ENCODE data around the gene SQSTM1. TPM values are rescaled to one million over a fixed set of nuclear protein-coding genes. Genes with fewer than 3 reads are reported as not detected.

Gene SQSTM1
- total and polyA plus RNA-seq, 2 of the 8 experiments (the other 6 are each of a cell fraction or from before 2014, with no cell fraction given), result 78.6 to 110 TPM

GRCh38 chr5:179820483-179821297, at the start of gene SQSTM1 (continued):
- TF ChIP-seq USF2 (IDR thresholded peaks at IDR 0.05; ENCODE audit: low read length) (no peak), POLR2AphosphoS5 (IDR thresholded peaks at IDR 0.05; ENCODE audit: low read depth, low read length) (peak; percentile 97), CHD1 (IDR thresholded peaks at IDR 0.05; ENCODE audit: low read depth, low read length) (no peak), MAFK (IDR thresholded peaks at IDR 0.05; ENCODE audit: low read depth, low read length) (peak; percentile 90), SP1 (IDR thresholded peaks at IDR 0.05; ENCODE audit: low read depth, low read length) (no peak), SP4 (IDR thresholded peaks at IDR 0.05; ENCODE audit: low read length) (0 out of 2 replicates have a peak, but pooled peaks have one; percentile 13), POU5F1 (IDR thresholded peaks at IDR 0.05; ENCODE audit: low read depth, low read length) (no peak), TCF12 (IDR thresholded peaks at IDR 0.05; ENCODE audit: low read depth, low read length) (no peak), KDM4A (IDR thresholded peaks at IDR 0.05; ENCODE audit: low read depth, low read length, severe bottlenecking) (peak; percentile 68), RFX5 (IDR thresholded peaks at IDR 0.05; ENCODE audit: borderline replicate concordance, low read depth, low read length) (no peak), CTBP2 (IDR thresholded peaks at IDR 0.05; ENCODE audit: borderline replicate concordance, insufficient read depth, insufficient read length, low read length) (no peak), BACH1 (IDR thresholded peaks at IDR 0.05; ENCODE audit: low read length) (peak; percentile 98), CBX5 (IDR thresholded peaks at IDR 0.05; ENCODE audit: low read depth, low read length) (no peak), CREB1 (IDR thresholded peaks at IDR 0.05) (peak; percentile 68; the same call in 1 of the 2 replicates), RXRA (IDR thresholded peaks at IDR 0.05; ENCODE audit: insufficient read depth, low read depth, low read length) (no peak), TBP (IDR thresholded peaks at IDR 0.05; ENCODE audit: low read depth, low read length) (peak; percentile 89), RBBP5 (IDR thresholded peaks at IDR 0.05; ENCODE audit: borderline replicate concordance, low read depth, low read length) (no peak; the same call in 1 of the 2 replicates), MAX (IDR thresholded peaks at IDR 0.05) (peak; percentile 31; the same call in 1 of the 2 replicates), PHF8 (conservative IDR thresholded peaks at IDR 0.05; ENCODE audit: low read depth, low read length) (peak; percentile 94), SIN3A (conservative IDR thresholded peaks at IDR 0.05 in 1 of 2, IDR thresholded peaks at IDR 0.05 in 1 of 2; ENCODE audit: low read depth in 1 of 2, low read length in 2 of 2) (peak in 1 of 2 experiments; percentile 77; a peak in 2 of 4 replicates)

Data from H1 (cell line).